Trophoblast cell (in vitro differentiated cells and primary cell): Measurements from ENCODE around the gene FAM168A.

Experiments used
- DNase-seq, 2 donors: peaks; one replicate each; pipeline ENCODE4 v3.0.0-alpha.2; 2016
- H2AFZ ChIP-seq: 2 replicates; pipeline ENCODE4 v1.6.1; 2013; ENCODE audit warnings: low read length, moderate library complexity, mild to moderate bottlenecking; ENCODE audit not compliant: insufficient read depth, poor library complexity
- H2AK5ac ChIP-seq: 2 replicates; pipeline ENCODE4 v1.6.1; 2013; ENCODE audit warnings: mild to moderate bottlenecking, low read length
- H2BK120ac ChIP-seq: 2 replicates; pipeline ENCODE4 v1.6.1; 2013; ENCODE audit warnings: low read length, mild to moderate bottlenecking, moderate library complexity; ENCODE audit not compliant: insufficient read depth, poor library complexity
- H2BK12ac ChIP-seq: 2 replicates; pipeline ENCODE4 v1.6.1; 2013; ENCODE audit warnings: mild to moderate bottlenecking, low read length, moderate library complexity
- H2BK5ac ChIP-seq: 2 replicates; pipeline ENCODE4 v1.6.1; 2013; ENCODE audit warnings: low read length, low read depth, moderate library complexity, mild to moderate bottlenecking; ENCODE audit not compliant: poor library complexity
- H3K14ac ChIP-seq: 2 replicates; pipeline ENCODE4 v1.6.1; 2013; ENCODE audit warnings: mild to moderate bottlenecking, low read length
- H3K18ac ChIP-seq: 2 replicates; pipeline ENCODE4 v1.6.1; 2013; ENCODE audit warnings: mild to moderate bottlenecking, low read length
- H3K23ac ChIP-seq: 2 replicates; pipeline ENCODE4 v1.6.1; 2013; ENCODE audit warnings: low read length
- H3K27ac ChIP-seq: 2 replicates; pipeline ENCODE4 v1.5.1; 2013; ENCODE audit warnings: low read depth, mild to moderate bottlenecking, inconsistent platforms, low read length, moderate library complexity
- H3K27me3 ChIP-seq: 2 replicates; pipeline ENCODE4 v1.6.1; 2013; ENCODE audit warnings: inconsistent platforms, mild to moderate bottlenecking, low read length, moderate library complexity; ENCODE audit not compliant: insufficient read depth
- H3K36me3 ChIP-seq, 2 experiments: 1 replicate in 1 of 2; 2 replicates in 1 of 2; pipeline ENCODE4 v1.6.1; 2013; ENCODE audit warnings: low read length in 2 of 2, mild to moderate bottlenecking in 2 of 2, moderate library complexity in 1 of 2; ENCODE audit not compliant: insufficient read depth in 2 of 2, control insufficient read depth in 1 of 2
- H3K4ac ChIP-seq: 2 replicates; pipeline ENCODE4 v1.6.1; 2013; ENCODE audit warnings: low read depth, mild to moderate bottlenecking, low read length, moderate library complexity
- H3K4me1 ChIP-seq, 2 experiments: 1 replicate in 1 of 2; 2 replicates in 1 of 2; pipeline ENCODE4 v1.6.1; 2013; ENCODE audit warnings: low read length in 2 of 2, mild to moderate bottlenecking in 2 of 2, moderate library complexity in 1 of 2; ENCODE audit not compliant: insufficient read depth in 2 of 2, control insufficient read depth in 1 of 2
- H3K4me2 ChIP-seq: 2 replicates; pipeline ENCODE4 v1.6.1; 2013; ENCODE audit warnings: inconsistent platforms, mild to moderate bottlenecking, low read length, moderate library complexity
- H3K4me3 ChIP-seq: 2 replicates; pipeline ENCODE4 v1.5.1; 2013; ENCODE audit warnings: mild to moderate bottlenecking, low read depth, low read length, inconsistent platforms
- H3K79me1 ChIP-seq: one replicate; pipeline ENCODE4 v1.6.1; 2013; ENCODE audit warnings: low read length
- H3K79me2 ChIP-seq: 2 replicates; pipeline ENCODE4 v1.6.1; 2013; ENCODE audit warnings: low read length, mild to moderate bottlenecking; ENCODE audit not compliant: control insufficient read depth, insufficient read depth, poor library complexity
- H3K9ac ChIP-seq: 2 replicates; pipeline ENCODE4 v1.6.1; 2013; ENCODE audit warnings: mild to moderate bottlenecking, low read length
- H3K9me3 ChIP-seq: 2 replicates; pipeline ENCODE4 v1.6.1; 2013; ENCODE audit warnings: low read depth, mild to moderate bottlenecking, control low read depth, inconsistent platforms, low read length; ENCODE audit not compliant: insufficient read depth
- H4K12ac ChIP-seq: 2 replicates; pipeline ENCODE4 v1.6.1; 2013; ENCODE audit warnings: low read depth, mild to moderate bottlenecking, low read length, moderate library complexity
- H4K8ac ChIP-seq: 2 replicates; pipeline ENCODE4 v1.6.1; 2013; ENCODE audit warnings: low read depth, mild to moderate bottlenecking, low read length, moderate library complexity
- H4K91ac ChIP-seq: one replicate; pipeline ENCODE4 v1.6.1; 2013; ENCODE audit warnings: low read depth, mild to moderate bottlenecking, low read length, moderate library complexity
- WGBS: extraction: QIAGEN DNeasy Blood & Tissue Kit; methylation state at CpG from one replicate; pipeline ENCODE4 v1.1.7; 2013; ENCODE audit warnings: missing lambda C conversion rate; ENCODE audit not compliant: insufficient read length, insufficient coverage; ENCODE audit errors: extremely low coverage; 5-methylcytosine and 5-hydroxymethylcytosine counted together

The FAM168A gene

DNA sequence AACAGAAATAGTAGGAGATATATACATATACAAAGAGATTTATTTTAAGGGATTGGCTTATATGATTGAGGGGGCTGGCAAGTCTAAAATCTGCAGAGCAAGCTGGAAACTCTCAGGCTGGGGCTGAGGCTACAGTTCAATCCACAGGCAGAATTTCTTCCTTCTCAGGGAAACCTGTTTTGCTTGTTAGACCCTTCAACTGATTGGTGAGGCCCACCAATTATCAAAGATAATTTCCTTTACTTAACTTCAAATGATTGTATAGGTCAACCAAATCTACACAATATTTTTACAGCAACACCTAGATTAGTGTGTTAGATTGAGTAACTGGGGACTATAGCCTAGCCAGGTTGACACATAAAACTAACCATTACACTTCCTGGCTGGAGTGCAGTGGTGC, 43.8 kb upstream of the FAM168A start:
- no peak overlapping the region for H3K23ac ChIP-seq
- no peaks in the 10 kb centered on the region for H3K79me1 ChIP-seq
- no peaks in the 10 kb centered on the region for H3K36me3 ChIP-seq
- H3K18ac ChIP-seq = no peak overlapping the region
- H2AK5ac ChIP-seq = no peak overlapping the region
- H3K14ac ChIP-seq = no peak overlapping the region
- no peak overlapping the region for H4K91ac ChIP-seq
- no peak overlapping the region for H2BK5ac ChIP-seq
- no peaks in the 10 kb centered on the region for H3K9me3 ChIP-seq
- no peak overlapping the region for H3K4ac ChIP-seq
- H3K4me1 ChIP-seq = peaks cover 5 to 7% of the 10 kb centered on the region in 2 experiments
- no peak overlapping the region for H4K8ac ChIP-seq
- H2AFZ ChIP-seq = no peak overlapping the region
- no peaks in the 10 kb centered on the region for H3K79me2 ChIP-seq
- peaks cover 12% of the 10 kb centered on the region for H3K27me3 ChIP-seq
- H3K27ac ChIP-seq = no peak overlapping the region
- H3K4me2 ChIP-seq = no peak overlapping the region
- no peak for DNase-seq
- H3K4me3 ChIP-seq = no peak overlapping the region
- no peak overlapping the region for H2BK120ac ChIP-seq
- no peak overlapping the region for H4K12ac ChIP-seq
- no peak overlapping the region for H2BK12ac ChIP-seq
- H3K9ac ChIP-seq = no peak overlapping the region

- H3K9me3 ChIP-seq = no peaks in the 10 kb centered on the region
- H3K23ac ChIP-seq = no peak overlapping the region
- no peak overlapping the region for H4K8ac ChIP-seq
- no peaks in the 10 kb centered on the region for H3K36me3 ChIP-seq
- H2BK120ac ChIP-seq = no peak overlapping the region
- no peak overlapping the region for H4K12ac ChIP-seq
- no peak overlapping the region for H3K4ac ChIP-seq
- peaks cover 0 to 1% of the 10 kb centered on the region in 2 experiments for H3K4me1 ChIP-seq
- H2AK5ac ChIP-seq = no peak overlapping the region
- H2AFZ ChIP-seq = no peak overlapping the region
- no peak overlapping the region for H3K4me2 ChIP-seq
- H2BK12ac ChIP-seq = no peak overlapping the region
- H3K14ac ChIP-seq = no peak overlapping the region
- no peak for DNase-seq
- peaks cover 2% of the 10 kb centered on the region for H3K27me3 ChIP-seq
- H3K27ac ChIP-seq = no peak overlapping the region
- H3K18ac ChIP-seq = no peak overlapping the region
- no peaks in the 10 kb centered on the region for H3K79me2 ChIP-seq
- WGBS = no CpG with 5 or more reads among the region's 2 CpGs
- H3K4me3 ChIP-seq = no peak overlapping the region
- H4K91ac ChIP-seq = no peak overlapping the region
- no peaks in the 10 kb centered on the region for H3K79me1 ChIP-seq
- no peak overlapping the region for H2BK5ac ChIP-seq
- no peak overlapping the region for H3K9ac ChIP-seq
Measured at GRCh38 chr11:73640592-73640991, 42.7 kb upstream of the FAM168A start.

GRCh38 chr11:73637012-73637411, 39.1 kb upstream of the FAM168A start:
- Histone ChIP-seq H2BK120ac (no peak overlapping the region), H4K8ac (no peak overlapping the region), H2AK5ac (no peak overlapping the region), H3K18ac (no peak overlapping the region), H2BK5ac (no peak overlapping the region), H4K12ac (no peak overlapping the region), H3K27me3 (no peaks in the 10 kb centered on the region), H3K23ac (no peak overlapping the region), H3K4me2 (no peak overlapping the region), H2AFZ (no peak overlapping the region), H3K9me3 (no peaks in the 10 kb centered on the region), H3K4ac (no peak overlapping the region), H3K9ac (no peak overlapping the region), H3K79me1 (no peaks in the 10 kb centered on the region), H3K14ac (no peak overlapping the region), H3K4me1 (no peaks in the 10 kb centered on the region), H3K36me3 (no peaks in the 10 kb centered on the region), H4K91ac (no peak overlapping the region), H3K79me2 (no peaks in the 10 kb centered on the region), H2BK12ac (no peak overlapping the region), H3K27ac (no peak overlapping the region), H3K4me3 (no peak overlapping the region)
- WGBS = no CpG with 5 or more reads among the region's 1 CpG
- DNase-seq = no peak

DNA sequence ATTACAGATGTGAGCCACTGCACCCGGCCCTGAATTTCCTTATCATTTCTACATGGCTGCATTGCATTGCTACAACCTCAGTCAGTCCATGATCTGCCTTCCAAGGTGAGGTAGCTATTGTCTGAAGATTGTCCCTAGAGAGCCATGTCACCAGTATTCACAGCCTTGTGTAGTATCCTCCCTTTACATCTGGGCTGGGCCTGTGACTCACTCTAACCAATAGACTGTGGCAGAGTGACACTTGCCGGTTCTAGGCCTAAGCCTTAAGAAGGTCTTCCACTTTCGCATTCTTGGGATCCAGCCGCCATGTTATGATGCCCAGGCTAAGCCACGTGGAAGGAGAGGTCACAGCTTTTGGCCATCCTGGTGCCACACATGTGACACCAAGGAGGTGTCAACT, 38.3 kb upstream of the FAM168A start:
- no CpG with 5 or more reads among the region's 5 CpGs for WGBS
- Histone ChIP-seq H3K4me2 (no peak overlapping the region), H3K27me3 (no peaks in the 10 kb centered on the region), H3K9me3 (no peaks in the 10 kb centered on the region), H3K4me1 (no peaks in the 10 kb centered on the region), H3K79me1 (no peaks in the 10 kb centered on the region), H3K36me3 (no peaks in the 10 kb centered on the region), H3K14ac (no peak overlapping the region), H2AFZ (no peak overlapping the region), H2AK5ac (no peak overlapping the region), H4K12ac (no peak overlapping the region), H3K9ac (no peak overlapping the region), H2BK12ac (no peak overlapping the region), H2BK120ac (no peak overlapping the region), H3K4ac (no peak overlapping the region), H3K18ac (no peak overlapping the region), H3K27ac (no peak overlapping the region), H4K8ac (no peak overlapping the region), H3K23ac (peak overlapping the region; percentile 33), H3K79me2 (no peaks in the 10 kb centered on the region), H3K4me3 (no peak overlapping the region), H2BK5ac (no peak overlapping the region), H4K91ac (no peak overlapping the region)
- no peak for DNase-seq
